HL-60 (cell line): ENCODE results near the gene FLRT2.

Experiments used
- DNase-seq, 2 experiments: peaks; one replicate each; pipeline ENCODE4 v3.0.0-alpha.2; 2010 to 2020; ENCODE audit warnings: low read depth in 1 of 2, low spot score in 1 of 2
- H3K27ac ChIP-seq: fragments of 250-450 bp; sonication (Bioruptor Pico); replicated peaks from 2 replicates; pipeline ENCODE4 v1.5.1; 2020; ENCODE audit warnings: mild to moderate bottlenecking, moderate library complexity
- H3K27me3 ChIP-seq: fragments of 250-450 bp; sonication (Bioruptor Pico); 2 replicates; pipeline ENCODE4 v1.5.1; 2021; ENCODE audit warnings: mild to moderate bottlenecking, moderate library complexity; ENCODE audit not compliant: insufficient read depth, poor library complexity, severe bottlenecking
- H3K4me3 ChIP-seq: replicated peaks from 2 replicates; pipeline ENCODE4 v1.5.1; 2011; ENCODE audit warnings: mild to moderate bottlenecking, control low read depth, low read length; ENCODE audit not compliant: insufficient read depth
- CTCF ChIP-seq: IDR thresholded peaks from one replicate; pipeline ENCODE4 v1.5.1; 2011; ENCODE audit warnings: low read length, control low read depth, inconsistent platforms; ENCODE audit not compliant: insufficient read depth
- GABPA ChIP-seq: IDR thresholded peaks from 2 replicates; pipeline ENCODE4 v1.6.1; 2012; ENCODE audit warnings: low read depth
- POLR2AphosphoS5 ChIP-seq: IDR thresholded peaks from 2 replicates; pipeline ENCODE4 v1.6.1; 2012; ENCODE audit warnings: low read depth
- REST ChIP-seq: IDR thresholded peaks from 2 replicates; pipeline ENCODE4 v1.6.1; 2012; ENCODE audit warnings: low read depth; ENCODE audit not compliant: insufficient replicate concordance
- SPI1 ChIP-seq: IDR thresholded peaks from 2 replicates; pipeline ENCODE4 v1.6.1; 2012; ENCODE audit warnings: low read depth, mild to moderate bottlenecking, borderline replicate concordance

FLRT2 gene

GRCh38 chr14:85576218-85576617, 46.3 kb downstream of the FLRT2 start:
- TF ChIP-seq GABPA (no peak), SPI1 (no peak), POLR2AphosphoS5 (no peak), REST (no peak), CTCF (no peak)
- H3K4me3 ChIP-seq: no peak overlapping the region
- no peak for DNase-seq
- H3K27ac ChIP-seq: no peak overlapping the region
- H3K27me3 ChIP-seq: no peaks in the 10 kb centered on the region

GRCh38 chr14:85576848-85577542, 47.1 kb downstream of the FLRT2 start:
- no peak overlapping the region for H3K27ac ChIP-seq
- TF ChIP-seq SPI1 (no peak), REST (no peak), POLR2AphosphoS5 (no peak), GABPA (no peak), CTCF (no peak)
- no peak for DNase-seq
- H3K4me3 ChIP-seq: no peak overlapping the region
- H3K27me3 ChIP-seq: no peaks in the 10 kb centered on the region

GRCh38 chr14:85577543-85578114, 47.7 kb downstream of the FLRT2 start:
- Histone ChIP-seq H3K27me3 (no peaks in the 10 kb centered on the region), H3K27ac (no peak overlapping the region), H3K4me3 (no peak overlapping the region)
- no peak for TF ChIP-seq POLR2AphosphoS5
- no peak for DNase-seq

- Histone ChIP-seq H3K4me3 (no peak overlapping the region), H3K27me3 (no peaks in the 10 kb centered on the region), H3K27ac (no peak overlapping the region)
Measured at GRCh38 chr14:85578357-85578756, 48.4 kb downstream of the FLRT2 start.

More at GRCh38 chr14:85578357-85578756, 48.4 kb downstream of the FLRT2 start:
- TF ChIP-seq SPI1 (no peak), POLR2AphosphoS5 (no peak), REST (no peak), CTCF (no peak), GABPA (no peak)
- DNase-seq: no peak
